Gastroesophageal sphincter (tissue), 4 donors: ENCODE results near the gene IL31. TPM values are rescaled to one million over a fixed set of nuclear protein-coding genes. Genes with fewer than 3 reads are reported as not detected.

Experiments used
- ATAC-seq: fragments of 150-250 bp; one replicate; pipeline ENCODE4 v1.9.1; 2016; ENCODE audit warnings: mild to moderate bottlenecking, moderate library complexity
- H3K27ac ChIP-seq, 4 donors: fragments of 200-600 bp; sonication (generic) in 3 of 4; 1 replicate in 3 of 4; 2 replicates in 1 of 4; pipeline ENCODE4 v1.5.1; 2016 to 2019
- H3K27me3 ChIP-seq: fragments of 200-600 bp; sonication (generic); one replicate; pipeline ENCODE4 v1.5.1; 2019
- H3K36me3 ChIP-seq, 2 donors: fragments of 200-600 bp; sonication (generic); one replicate each; pipeline ENCODE4 v1.5.1; 2019; ENCODE audit warnings: control low read depth in 1 of 2
- H3K4me1 ChIP-seq, 3 donors: fragments of 200-600 bp; sonication (generic); 1 replicate in 2 of 3; 2 replicates in 1 of 3; pipeline ENCODE4 v1.5.1; 2016 to 2019; ENCODE audit warnings: control low read depth in 2 of 3
- H3K4me3 ChIP-seq, 2 donors: fragments of 200-600 bp; sonication (generic); one replicate each; pipeline ENCODE4 v1.5.1; 2019; ENCODE audit warnings: mild to moderate bottlenecking in 1 of 2, moderate library complexity in 1 of 2
- H3K9me3 ChIP-seq, 3 donors: fragments of 200-600 bp; sonication (generic); one replicate each; pipeline ENCODE4 v1.5.1; 2017 to 2019; ENCODE audit warnings: control low read depth in 2 of 3
- EP300 ChIP-seq: sonication (generic); formaldehyde crosslinking; IDR thresholded peaks from one replicate; pipeline ENCODE4 v1.6.1; 2017; ENCODE audit warnings: antibody characterized with exemption, mild to moderate bottlenecking
- POLR2A ChIP-seq, 2 donors: fragments of 450-650 bp; IDR thresholded peaks; one replicate each; pipeline ENCODE4 v1.6.1; 2017; ENCODE audit warnings: antibody characterized with exemption in 2 of 2, mild to moderate bottlenecking in 2 of 2, moderate library complexity in 1 of 2
- POLR2AphosphoS5 ChIP-seq: sonication (generic); formaldehyde crosslinking; IDR thresholded peaks from one replicate; pipeline ENCODE4 v1.6.1; 2017; ENCODE audit warnings: antibody characterized with exemption
- WGBS, 2 donors: methylation state at CpG; one replicate each; pipeline ENCODE4 v1.1.5; 2018; ENCODE audit warnings: low coverage in 1 of 2; 5-methylcytosine and 5-hydroxymethylcytosine counted together
- total RNA-seq, 4 donors: library from RNA; depleted of rRNA; stranded (reverse); fragments of >200 nt; gene quantifications; one replicate each; pipeline ENCODE4 v1.1.0, GENCODE V29; 2016
- TF ChIP-seq, protein P1 (sequence below), 4 experiments: fragments of 200-600 bp in 2 of 4; fragments of 450-650 bp in 2 of 4; sonication (generic) in 1 of 4; IDR thresholded peaks; one replicate each; pipeline ENCODE4 v1.5.1; 2017 to 2019; ENCODE audit warnings: antibody characterized with exemption in 4 of 4, mild to moderate bottlenecking in 2 of 4, moderate library complexity in 2 of 4

The IL31 gene
- total RNA-seq, 4 donors from 2014 or later = not detected

DNA sequence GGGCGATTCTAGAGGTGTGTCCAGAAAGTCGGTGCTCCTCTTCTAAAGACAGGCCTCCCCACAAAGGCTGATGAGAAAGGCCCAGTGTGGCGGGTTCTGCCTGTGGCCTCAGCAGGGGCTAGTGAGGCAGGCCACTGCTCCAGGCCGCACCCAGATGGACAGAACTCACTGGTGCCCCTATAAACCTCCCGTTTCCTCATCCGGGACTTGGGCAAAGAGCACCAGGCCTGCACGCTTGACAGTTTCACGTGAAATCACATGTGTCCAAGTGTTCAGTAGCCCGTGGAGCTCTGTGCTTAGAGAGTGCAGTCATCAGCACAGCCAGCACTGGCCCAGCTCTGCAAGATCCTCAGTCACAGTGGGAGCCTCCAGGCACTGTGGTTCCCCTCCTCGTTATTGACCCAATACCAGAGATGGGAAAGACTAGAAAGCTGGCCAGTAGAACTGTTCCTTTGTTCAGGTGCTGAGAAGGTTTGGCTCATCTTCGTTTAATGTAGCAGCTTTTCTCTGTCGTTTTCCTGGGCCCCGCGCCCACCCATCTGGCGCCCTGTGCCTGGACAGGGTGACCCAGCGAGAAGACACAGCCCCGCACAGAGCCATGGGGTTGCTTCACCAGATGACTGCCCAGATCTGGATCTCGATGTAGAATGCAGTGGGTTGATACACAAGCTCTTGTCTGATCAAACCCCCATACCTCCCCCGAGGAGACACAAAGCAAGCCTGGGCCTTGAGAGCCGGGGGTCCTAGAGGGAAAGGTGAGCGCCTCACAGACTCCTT, 26.3 kb downstream of the IL31 start:
- no peaks in the 10 kb centered on the region for H3K9me3 ChIP-seq
- H3K27me3 ChIP-seq = no peaks in the 10 kb centered on the region
- TF ChIP-seq EP300 (no peak), POLR2A (IDR thresholded peaks at IDR 0.05) (no peak), POLR2AphosphoS5 (no peak)
- TF ChIP-seq, protein P1, sequence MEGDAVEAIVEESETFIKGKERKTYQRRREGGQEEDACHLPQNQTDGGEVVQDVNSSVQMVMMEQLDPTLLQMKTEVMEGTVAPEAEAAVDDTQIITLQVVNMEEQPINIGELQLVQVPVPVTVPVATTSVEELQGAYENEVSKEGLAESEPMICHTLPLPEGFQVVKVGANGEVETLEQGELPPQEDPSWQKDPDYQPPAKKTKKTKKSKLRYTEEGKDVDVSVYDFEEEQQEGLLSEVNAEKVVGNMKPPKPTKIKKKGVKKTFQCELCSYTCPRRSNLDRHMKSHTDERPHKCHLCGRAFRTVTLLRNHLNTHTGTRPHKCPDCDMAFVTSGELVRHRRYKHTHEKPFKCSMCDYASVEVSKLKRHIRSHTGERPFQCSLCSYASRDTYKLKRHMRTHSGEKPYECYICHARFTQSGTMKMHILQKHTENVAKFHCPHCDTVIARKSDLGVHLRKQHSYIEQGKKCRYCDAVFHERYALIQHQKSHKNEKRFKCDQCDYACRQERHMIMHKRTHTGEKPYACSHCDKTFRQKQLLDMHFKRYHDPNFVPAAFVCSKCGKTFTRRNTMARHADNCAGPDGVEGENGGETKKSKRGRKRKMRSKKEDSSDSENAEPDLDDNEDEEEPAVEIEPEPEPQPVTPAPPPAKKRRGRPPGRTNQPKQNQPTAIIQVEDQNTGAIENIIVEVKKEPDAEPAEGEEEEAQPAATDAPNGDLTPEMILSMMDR (IDR thresholded peaks at IDR 0.05) = no peak
- H3K4me1 ChIP-seq = peaks cover 0 to 8% (median 0%) of the 10 kb centered on the region in 3 donors
- H3K36me3 ChIP-seq = peaks cover 0 to 32% of the 10 kb centered on the region in 2 donors
- WGBS, 2 donors = 78 to 87% methylated on average over 6 to 9 of the region's 21 CpGs
- no peak for ATAC-seq
- H3K4me3 ChIP-seq = no peak overlapping the region
- H3K27ac ChIP-seq = peak overlapping the region in 1 of 4 donors; percentile 3

GRCh38 chr12:122145505-122146330, 28.3 kb downstream of the IL31 start:
- Histone ChIP-seq H3K36me3 (peaks cover 0 to 51% of the 10 kb centered on the region in 2 donors), H3K27me3 (no peaks in the 10 kb centered on the region), H3K4me1 (peaks cover 0 to 8% (median 0%) of the 10 kb centered on the region in 3 donors), H3K4me3 (no peak overlapping the region), H3K27ac (no peak overlapping the region), H3K9me3 (no peaks in the 10 kb centered on the region)
- 60 to 93% methylated on average over 1 to 3 of the region's 23 CpGs for WGBS, 2 donors
- TF ChIP-seq POLR2AphosphoS5 (no peak), POLR2A (IDR thresholded peaks at IDR 0.05) (no peak), EP300 (no peak)
- TF ChIP-seq, protein P1 (IDR thresholded peaks at IDR 0.05) = no peak
- no peak for ATAC-seq

GRCh38 chr12:122144885-122145284, 29.1 kb downstream of the IL31 start:
- H3K27me3 ChIP-seq = no peaks in the 10 kb centered on the region
- H3K4me3 ChIP-seq = no peak overlapping the region
- peaks cover 0 to 60% of the 10 kb centered on the region in 2 donors for H3K36me3 ChIP-seq
- 83% methylated on average over 7 of the region's 12 CpGs; no CpG with 5 or more reads in 1 of the 2 donors for WGBS, 2 donors
- TF ChIP-seq POLR2A (IDR thresholded peaks at IDR 0.05) (no peak), EP300 (no peak), POLR2AphosphoS5 (no peak)
- TF ChIP-seq, protein P1 (IDR thresholded peaks at IDR 0.05) = no peak
- no peaks in the 10 kb centered on the region for H3K9me3 ChIP-seq
- peaks cover 0 to 8% (median 0%) of the 10 kb centered on the region in 3 donors for H3K4me1 ChIP-seq
- H3K27ac ChIP-seq = no peak overlapping the region
- no peak for ATAC-seq

- TF ChIP-seq POLR2A (IDR thresholded peaks at IDR 0.05) (no peak), POLR2AphosphoS5 (no peak), EP300 (no peak)
- TF ChIP-seq, protein P1 (IDR thresholded peaks at IDR 0.05) = no peak
- H3K4me1 ChIP-seq = no peaks in the 10 kb centered on the region
- ATAC-seq = no peak
- H3K4me3 ChIP-seq = no peak overlapping the region
- H3K36me3 ChIP-seq = peaks cover 0 to 80% of the 10 kb centered on the region in 2 donors
- H3K27ac ChIP-seq = no peak overlapping the region
- no peaks in the 10 kb centered on the region for H3K27me3 ChIP-seq
- H3K9me3 ChIP-seq = no peaks in the 10 kb centered on the region
- WGBS, 2 donors = 52% methylated on average over 4 of the region's 6 CpGs; no CpG with 5 or more reads in 1 of the 2 donors
Measured at GRCh38 chr12:122142857-122143256, 31.2 kb downstream of the IL31 start.
